ENCODE measurements around the gene SPTBN1.

The SPTBN1 gene

DNA sequence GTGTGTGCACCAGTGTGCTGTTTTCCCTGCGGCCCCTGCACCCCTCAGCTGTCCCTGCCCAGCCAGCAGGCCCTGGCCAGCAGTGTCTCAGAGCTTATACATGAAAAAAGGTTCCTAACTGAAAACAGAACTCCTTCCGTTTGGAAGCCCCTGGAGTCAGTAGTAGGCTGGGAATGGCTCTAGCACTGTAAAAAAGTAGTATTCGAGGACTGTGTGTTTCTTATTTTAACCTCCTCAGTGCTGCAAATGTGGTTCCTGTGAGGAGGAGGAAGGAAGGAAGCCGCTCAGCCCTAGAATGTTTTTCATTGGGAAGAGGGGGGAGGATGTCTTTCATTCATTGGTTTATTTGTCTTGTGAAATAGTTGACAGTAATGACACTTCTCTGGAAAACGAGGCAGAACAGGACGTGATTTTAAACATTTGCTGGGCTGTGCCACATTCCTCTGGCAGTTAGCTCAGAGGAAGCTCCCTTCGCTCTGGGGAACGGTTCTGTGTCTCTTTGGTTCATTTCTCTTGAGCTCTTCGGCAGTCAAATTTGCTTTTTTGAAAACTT lies 103.5 kb downstream of the SPTBN1 start:
- peak; percentile 77 for DNase-seq (ENCODE audit: low read depth, low spot score)
- H3K4me3 ChIP-seq (ENCODE audit: low read length): peak overlapping the region; percentile 62

- H3K4me3 ChIP-seq (ENCODE audit: low read length): peak overlapping the region; percentile 62
- peak; percentile 77 for DNase-seq (ENCODE audit: low read depth, low spot score)
Observed at GRCh38 chr2:54560146-54560881, 104.2 kb downstream of the SPTBN1 start.

DNA sequence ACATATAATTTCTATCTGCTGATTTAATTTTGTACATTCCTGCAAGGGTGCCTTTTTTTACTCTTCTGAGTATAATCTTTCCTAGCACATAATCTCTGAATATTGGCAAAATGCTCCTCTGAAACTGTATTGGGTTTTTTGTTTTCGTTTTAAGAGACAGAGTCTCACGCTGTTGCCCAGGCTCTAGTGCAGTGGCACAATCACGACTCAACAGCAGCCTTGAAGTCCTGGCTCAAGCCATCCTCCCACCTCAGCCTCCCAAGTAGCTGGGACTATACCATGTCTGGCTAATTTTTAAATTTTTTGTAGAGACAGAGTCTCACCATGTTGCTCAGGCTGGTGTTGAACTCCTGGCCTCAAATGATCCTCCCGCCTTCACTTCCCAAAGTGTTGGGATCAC lies 104.9 kb downstream of the SPTBN1 start:
- peak overlapping the region; percentile 62 for H3K4me3 ChIP-seq (ENCODE audit: low read length)

DNA sequence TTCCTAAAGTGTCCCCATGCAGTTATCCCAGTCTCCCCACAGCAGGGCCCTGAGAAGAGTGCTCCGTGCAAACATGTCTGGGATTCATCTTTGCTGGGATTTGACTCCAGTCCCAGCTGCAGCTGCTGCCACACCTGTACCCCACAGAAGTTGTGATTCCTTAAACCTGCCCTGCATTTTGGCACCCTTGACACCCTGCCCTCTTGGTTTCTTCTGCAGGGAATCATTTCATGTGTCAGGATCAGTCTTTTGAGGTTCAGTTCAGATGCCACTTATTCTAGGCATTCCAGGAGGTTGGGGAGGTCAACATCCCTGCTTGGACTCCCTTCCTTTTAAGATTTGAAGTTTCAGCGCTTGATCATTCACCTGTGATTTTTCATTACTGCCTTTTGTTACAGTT lies 108.3 kb downstream of the SPTBN1 start:
- H3K4me3 ChIP-seq (ENCODE audit: low read length): no peak overlapping the region

More for the DNA sequence above, 104.9 kb downstream of the SPTBN1 start:
- DNase-seq (ENCODE audit: low read depth, low spot score): no peak

DNA sequence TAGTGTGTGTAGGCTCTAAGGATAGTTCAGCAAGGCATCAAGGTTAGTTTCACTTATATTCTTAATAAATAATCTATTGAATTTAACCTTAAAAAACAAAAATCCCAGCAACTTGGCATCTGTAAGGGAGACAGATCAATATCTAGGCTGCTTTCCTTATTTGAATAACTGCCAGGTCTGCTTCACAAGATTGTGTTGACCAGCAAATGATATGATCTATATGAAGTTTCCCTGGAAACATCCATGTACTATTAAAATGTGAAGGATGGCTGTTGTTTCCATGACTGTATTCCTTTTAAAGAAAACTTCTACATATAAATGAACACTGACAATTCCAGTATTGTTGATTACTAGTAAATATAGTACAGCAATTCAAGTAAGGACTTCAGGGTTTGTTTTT lies 109.4 kb downstream of the SPTBN1 start:
- DNase-seq (ENCODE audit: low read depth, low spot score): no peak
- H3K4me3 ChIP-seq (ENCODE audit: low read length): no peak overlapping the region

More for the DNA sequence above, 108.3 kb downstream of the SPTBN1 start:
- no peak for DNase-seq (ENCODE audit: low read depth, low spot score)

GRCh38 chr2:54566896-54567295 lies 110.8 kb downstream of the SPTBN1 start:
- H3K4me3 ChIP-seq (ENCODE audit: low read length): no peak overlapping the region
- DNase-seq (ENCODE audit: low read depth, low spot score): no peak

- peak; percentile 71 for DNase-seq (ENCODE audit: low read depth, low spot score)
- H3K4me3 ChIP-seq (ENCODE audit: low read length): peak overlapping the region; percentile 40
Observed at GRCh38 chr2:54568876-54569321, 112.8 kb downstream of the SPTBN1 start.

- DNase-seq (ENCODE audit: low read depth, low spot score): peak; percentile 85
- peak overlapping the region; percentile 40 for H3K4me3 ChIP-seq (ENCODE audit: low read length)
Observed at GRCh38 chr2:54569745-54570301, 113.7 kb downstream of the SPTBN1 start.

DNA sequence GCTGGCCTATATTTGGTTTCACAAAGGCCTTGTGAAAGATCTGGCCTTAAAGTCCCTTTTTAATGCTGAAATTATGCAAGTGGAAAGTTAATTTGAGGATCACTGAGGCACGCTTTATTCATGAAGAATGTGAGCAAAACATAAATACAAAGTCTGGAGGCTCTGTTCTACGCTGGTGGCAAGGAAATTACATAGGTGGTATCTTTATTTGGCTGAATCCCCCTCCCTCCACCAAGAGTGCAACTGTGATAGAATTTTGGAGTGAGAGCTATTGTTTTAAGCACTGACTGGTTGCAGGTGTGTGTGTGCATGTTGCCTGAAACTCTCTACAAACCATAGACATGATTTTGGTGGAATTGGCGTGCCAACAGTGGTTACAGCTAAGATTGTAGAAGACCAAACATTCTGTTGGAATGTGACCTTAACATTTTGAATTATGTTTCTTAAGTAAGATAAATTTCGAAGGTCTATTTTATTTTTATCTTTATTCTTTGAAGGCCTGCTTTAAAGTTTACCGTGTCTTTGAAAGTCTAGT lies 114.3 kb downstream of the SPTBN1 start:
- peak overlapping the region; percentile 40 for H3K4me3 ChIP-seq (ENCODE audit: low read length)
- DNase-seq (ENCODE audit: low read depth, low spot score): no peak

DNA sequence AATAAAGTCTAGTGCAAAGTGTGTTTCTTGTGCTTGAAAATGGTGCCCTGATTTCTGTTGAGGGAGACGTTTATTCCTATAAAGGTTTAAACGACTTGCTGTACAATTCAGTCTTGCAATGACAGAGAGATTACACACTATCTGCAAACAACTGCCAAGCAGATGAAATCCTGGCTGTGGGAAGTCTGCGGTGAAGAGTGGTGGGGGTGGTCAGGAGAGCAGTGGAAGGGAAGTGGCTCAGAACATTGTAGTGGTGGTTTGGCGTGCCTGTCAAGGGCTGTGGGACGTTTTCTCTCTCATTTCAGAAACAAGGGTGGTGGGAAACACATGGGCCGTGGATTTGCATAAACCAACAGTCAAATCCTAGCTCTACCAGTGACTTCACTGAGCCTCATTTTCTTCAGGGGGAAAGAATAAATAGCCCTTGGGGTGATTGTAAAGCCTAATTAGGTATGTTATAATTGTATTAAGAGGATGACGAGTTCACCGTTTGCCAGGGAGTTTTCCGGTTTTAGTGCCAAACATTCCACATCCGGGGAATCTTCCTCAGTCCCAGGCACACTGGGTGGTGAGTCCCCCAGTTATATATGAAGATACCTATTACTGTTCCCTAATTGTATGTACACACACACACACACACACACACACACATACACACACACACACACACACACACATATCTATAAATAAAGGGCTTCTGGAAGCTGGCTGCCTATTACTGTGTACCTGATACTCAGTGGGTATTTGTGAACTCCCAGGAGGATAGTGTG lies 115.0 kb downstream of the SPTBN1 start:
- peak; percentile 99 for DNase-seq (ENCODE audit: low read depth, low spot score)
- peak overlapping the region; percentile 40 for H3K4me3 ChIP-seq (ENCODE audit: low read length)

DNA sequence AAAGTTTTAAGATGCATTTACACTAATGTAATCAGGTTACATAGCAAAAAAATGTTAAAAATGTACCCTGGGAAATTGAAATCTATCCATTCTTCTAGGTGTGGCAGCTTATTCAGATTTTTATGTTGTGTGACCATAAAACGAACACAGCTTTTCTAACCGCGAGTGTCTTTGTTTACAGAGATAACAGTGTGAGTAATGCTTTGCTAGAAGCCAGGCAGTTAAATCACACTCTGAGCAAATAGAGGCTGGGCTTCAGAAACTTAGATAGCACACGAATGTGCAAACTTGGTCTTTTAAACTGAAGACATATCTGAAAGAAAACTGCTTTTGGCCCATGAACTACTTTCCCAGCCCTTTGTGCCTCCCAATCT lies 116.1 kb downstream of the SPTBN1 start:
- DNase-seq (ENCODE audit: low read depth, low spot score): peak; percentile 75
- H3K4me3 ChIP-seq (ENCODE audit: low read length): peak overlapping the region; percentile 34

GRCh38 chr2:54572636-54573536 lies 116.8 kb downstream of the SPTBN1 start:
- no peak for DNase-seq (ENCODE audit: low read depth, low spot score)
- H3K4me3 ChIP-seq (ENCODE audit: low read length): peak overlapping the region; percentile 46

GRCh38 chr2:54573537-54573919 lies 117.4 kb downstream of the SPTBN1 start:
- peak overlapping the region; percentile 46 for H3K4me3 ChIP-seq (ENCODE audit: low read length)
- no peak for DNase-seq (ENCODE audit: low read depth, low spot score)

DNA sequence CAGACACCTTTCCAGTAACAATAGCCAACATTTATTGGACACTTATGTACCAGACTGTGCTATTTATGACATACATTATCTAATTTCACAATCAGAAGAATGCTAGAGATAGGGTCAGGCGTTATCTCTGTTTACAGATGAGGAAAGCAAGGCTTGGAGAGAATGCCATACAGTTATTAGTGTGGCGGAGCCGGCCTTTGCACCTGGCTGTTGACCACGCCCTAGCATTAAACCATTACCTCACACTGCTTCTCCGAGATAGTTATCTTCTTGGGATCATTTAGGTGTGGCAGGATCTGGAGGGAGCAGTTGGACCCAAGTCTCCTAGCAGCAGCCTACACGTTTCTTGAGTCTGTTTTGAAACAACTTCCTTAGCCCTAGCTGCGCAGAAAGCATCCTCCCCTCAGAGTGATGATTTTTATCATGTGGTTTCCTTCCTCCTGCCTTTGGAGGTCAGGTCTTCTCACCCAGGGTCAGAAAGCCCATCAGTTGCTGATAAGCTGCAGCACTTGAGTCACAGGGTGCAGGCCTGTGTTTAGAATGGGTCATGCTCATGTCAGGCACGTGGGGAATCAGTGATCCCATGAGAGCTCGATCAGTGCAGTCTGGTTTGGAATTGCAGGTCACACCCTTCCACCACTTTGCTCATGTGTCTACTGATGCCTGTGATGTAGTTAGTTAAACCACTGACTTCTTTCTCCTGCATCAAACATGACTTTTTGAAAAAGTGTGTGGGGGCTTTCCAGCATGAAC lies 118.2 kb downstream of the SPTBN1 start:
- peak overlapping the region; percentile 46 for H3K4me3 ChIP-seq (ENCODE audit: low read length)
- peak; percentile 88 for DNase-seq (ENCODE audit: low read depth, low spot score)

GRCh38 chr2:54574860-54575247 lies 118.7 kb downstream of the SPTBN1 start:
- H3K4me3 ChIP-seq (ENCODE audit: low read length): no peak overlapping the region; the same call in 1 of the 2 replicates
- DNase-seq (ENCODE audit: low read depth, low spot score): no peak

- no peak for DNase-seq (ENCODE audit: low read depth, low spot score)
- no peak overlapping the region for H3K4me3 ChIP-seq (ENCODE audit: low read length)
Observed at GRCh38 chr2:54575379-54575888, 119.3 kb downstream of the SPTBN1 start.

GRCh38 chr2:54577035-54577434 lies 120.9 kb downstream of the SPTBN1 start:
- no peak for DNase-seq (ENCODE audit: low read depth, low spot score)
- H3K4me3 ChIP-seq (ENCODE audit: low read length): no peak overlapping the region

All from Jurkat, Clone E6-1 (cell line).